Measurements from ENCODE around the gene DHX8.

DNA sequence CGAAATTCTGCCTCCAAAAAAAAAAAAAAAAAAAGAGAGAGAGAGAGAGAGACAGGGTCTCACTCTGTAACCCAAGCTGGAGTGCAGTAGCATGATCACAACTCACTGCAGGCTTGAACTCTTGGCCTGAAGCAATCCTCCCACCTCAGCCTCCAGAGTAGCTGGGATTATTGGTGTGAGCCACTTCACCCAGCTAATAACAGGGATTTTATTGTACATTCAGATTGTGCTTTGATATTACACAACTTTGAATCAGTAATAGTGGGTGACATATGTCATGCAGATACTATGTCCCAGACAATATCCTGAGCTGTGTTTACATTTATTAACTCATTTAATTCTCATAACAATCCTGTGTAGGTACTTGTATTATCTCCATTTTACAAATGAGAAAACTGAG lies 19.7 kb upstream of the DHX8 start:
- no peak for TF ChIP-seq CTCF (IDR thresholded peaks at IDR 0.05)
- TF ChIP-seq EZH2 (IDR thresholded peaks at IDR 0.05), result no peak
- TF ChIP-seq EZH2phosphoT487 (IDR thresholded peaks at IDR 0.05), result no peak

Measured in neural progenitor cell (in vitro differentiated cells).